ENCODE data around the gene PMVK.
"Not testable (repeated sequence)": the region's sequence is repeated elsewhere in the genome, so short reads cannot be mapped to it uniquely, and the experiment has no call there.

The PMVK gene

GRCh38 chr1:154936555-154937084, at the start of gene PMVK:
TSS of gene PMVK (minus strand) at chr1:154936719. CDS start at chr1:154936685, 34 bp downstream.
- peak; percentile 97 for DNase-seq (ENCODE audit: low read depth)

- no peak for DNase-seq (ENCODE audit: low read depth)
Observed at GRCh38 chr1:154983776-154984466, 47.4 kb upstream of the PMVK start.

DNA sequence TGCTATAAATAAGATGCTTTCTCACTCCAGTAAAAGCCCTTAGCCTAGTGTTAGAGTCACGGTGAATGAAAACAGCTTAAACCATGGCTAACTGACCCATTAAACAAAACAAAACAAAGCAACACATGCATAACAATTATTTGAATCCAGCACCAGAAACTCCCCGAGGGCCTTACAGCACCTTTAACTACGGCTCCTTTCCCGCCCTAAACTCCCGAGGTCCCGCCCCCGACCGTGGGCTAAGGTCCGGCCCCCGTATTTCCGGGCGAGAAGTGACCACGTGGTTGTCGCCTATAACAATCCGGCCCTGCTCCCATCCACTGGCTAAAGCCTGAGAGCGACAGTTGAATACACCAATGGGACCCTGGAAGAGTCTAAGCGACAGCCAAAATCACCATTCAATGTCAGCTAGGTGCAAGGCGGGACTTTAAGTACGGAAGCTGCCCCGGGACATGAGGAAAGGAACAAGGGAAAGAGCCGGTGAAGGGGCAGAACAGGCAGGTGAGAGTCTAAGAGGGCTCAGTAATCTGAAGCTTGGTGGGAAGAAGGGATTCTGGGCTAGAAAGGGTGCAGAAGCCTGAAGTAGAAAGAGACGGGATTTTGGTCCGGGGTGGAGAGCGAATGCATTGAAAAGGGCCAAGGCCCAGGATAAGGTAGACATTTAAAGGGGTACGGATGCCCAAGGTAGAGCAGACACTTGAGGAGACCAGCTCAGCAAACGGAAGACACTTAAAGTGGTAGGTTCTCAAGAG, 46.6 kb upstream of the PMVK start, which contains the start of gene FLAD1:
Gene FLAD1 (plus strand): TSS at position 448 of the 752 bp plus-strand sequence. CDS start 351 bp downstream, outside the sequence.
- peak; percentile 100 for DNase-seq (ENCODE audit: low read depth)

GRCh38 chr1:154982341-154982740, 45.8 kb upstream of the PMVK start:
- DNase-seq (ENCODE audit: low read depth) = no peak

DNA sequence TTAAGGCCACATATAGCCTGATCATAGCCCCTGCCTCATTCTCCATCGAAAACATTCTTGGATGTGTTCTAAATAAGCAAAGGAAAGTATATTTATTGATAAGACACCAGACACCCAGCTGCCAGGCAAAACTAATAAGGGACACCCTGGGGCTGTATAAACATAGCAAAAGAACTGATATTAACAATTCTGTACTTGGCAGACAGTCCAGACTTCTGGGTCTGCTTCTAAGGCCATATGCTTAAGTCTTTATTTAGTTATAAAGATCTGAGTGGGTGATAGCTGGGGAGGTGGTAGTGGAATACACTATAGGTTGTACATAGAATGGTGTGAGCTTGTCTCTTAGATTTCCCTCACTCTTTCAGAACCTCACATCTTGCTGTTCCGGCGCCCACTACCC, 41.8 kb upstream of the PMVK start:
- DNase-seq (ENCODE audit: low read depth) = no peak

GRCh38 chr1:154977762-154978161, 41.2 kb upstream of the PMVK start:
- DNase-seq (ENCODE audit: low read depth) = not testable (repeated sequence)

DNA sequence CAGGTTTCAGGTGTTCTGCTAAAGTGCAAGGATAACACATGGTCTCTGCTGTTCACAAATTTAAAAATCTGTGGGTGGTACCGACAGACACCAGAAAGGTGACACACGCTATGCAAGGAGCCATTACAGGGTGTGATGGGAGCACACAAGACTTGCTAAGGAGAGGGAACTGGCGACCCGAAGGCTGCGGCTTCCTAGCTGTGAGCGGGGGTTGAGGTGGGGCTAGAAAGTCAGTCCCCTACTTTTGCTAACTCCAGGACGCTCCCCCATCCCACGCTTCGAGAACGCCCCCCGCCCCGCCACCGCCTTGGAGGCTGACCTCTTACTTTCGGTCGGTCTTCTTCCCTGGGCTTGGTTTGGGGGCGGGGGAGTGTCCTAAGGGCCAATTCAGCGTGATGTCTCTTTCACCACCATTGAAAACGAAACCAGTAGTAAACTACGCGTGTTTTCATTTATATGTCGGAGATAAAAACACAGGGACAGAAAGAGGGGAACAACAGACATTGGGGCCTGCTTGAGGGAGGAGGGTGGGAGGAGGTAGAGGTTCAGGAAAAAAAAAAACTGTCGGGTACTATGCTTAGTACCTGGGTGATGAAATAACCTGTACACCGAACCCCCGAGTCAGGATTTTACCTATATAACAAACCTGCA, 39.0 kb upstream of the PMVK start:
- peak; percentile 73 for DNase-seq (ENCODE audit: low read depth)

- peak; percentile 87 for DNase-seq (ENCODE audit: low read depth)
Observed at GRCh38 chr1:154974808-154975408, 38.4 kb upstream of the PMVK start.

- DNase-seq (ENCODE audit: low read depth) = peak; percentile 100
Observed at GRCh38 chr1:154974102-154974807, 37.7 kb upstream of the PMVK start, which contains the start of gene CKS1B. TSS of gene CKS1B (plus strand) at chr1:154974681. CDS start at chr1:154974746, 65 bp downstream.

DNA sequence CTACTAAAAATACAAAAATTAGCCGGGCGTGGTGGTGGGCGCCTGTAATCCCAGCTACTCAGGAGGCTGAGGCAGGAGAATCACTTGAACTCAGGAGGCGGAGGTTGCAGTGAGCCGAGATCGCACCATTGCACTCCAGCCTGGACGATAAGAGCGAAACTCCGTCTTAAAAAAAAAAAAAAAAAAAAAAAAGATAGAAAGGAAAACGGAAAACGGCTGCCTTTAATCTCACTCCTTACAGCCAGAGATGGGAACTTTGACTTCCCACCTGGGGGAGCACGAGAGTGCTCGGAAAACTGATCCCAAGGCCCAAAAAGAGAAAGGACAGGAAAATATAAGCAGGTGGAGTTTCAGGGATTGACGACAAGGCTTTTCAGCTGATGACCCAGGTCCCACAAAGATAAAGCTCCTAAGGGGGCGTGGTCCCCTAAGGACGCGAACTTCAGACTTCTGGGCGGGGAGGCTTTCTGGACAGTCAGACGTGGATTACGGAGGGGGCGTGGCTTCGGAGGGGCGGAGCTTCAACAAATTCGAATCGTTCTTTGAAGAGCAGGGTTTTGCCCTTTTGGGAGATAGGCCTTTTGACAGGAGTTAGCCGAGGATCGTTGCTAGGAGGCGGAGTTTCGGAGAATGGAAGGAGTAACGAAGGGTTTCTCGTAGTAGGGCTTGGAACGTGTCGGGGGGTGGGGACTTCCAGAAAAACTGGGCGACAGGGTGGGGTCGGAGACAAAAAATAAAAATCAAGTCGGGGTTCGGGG, 37.0 kb upstream of the PMVK start:
- peak; percentile 98 for DNase-seq (ENCODE audit: low read depth)

GRCh38 chr1:154972517-154973343, 36.2 kb upstream of the PMVK start:
- DNase-seq (ENCODE audit: low read depth) = peak; percentile 90

- no peak for DNase-seq (ENCODE audit: low read depth)
Observed at GRCh38 chr1:154972213-154972516, 35.6 kb upstream of the PMVK start.

DNA sequence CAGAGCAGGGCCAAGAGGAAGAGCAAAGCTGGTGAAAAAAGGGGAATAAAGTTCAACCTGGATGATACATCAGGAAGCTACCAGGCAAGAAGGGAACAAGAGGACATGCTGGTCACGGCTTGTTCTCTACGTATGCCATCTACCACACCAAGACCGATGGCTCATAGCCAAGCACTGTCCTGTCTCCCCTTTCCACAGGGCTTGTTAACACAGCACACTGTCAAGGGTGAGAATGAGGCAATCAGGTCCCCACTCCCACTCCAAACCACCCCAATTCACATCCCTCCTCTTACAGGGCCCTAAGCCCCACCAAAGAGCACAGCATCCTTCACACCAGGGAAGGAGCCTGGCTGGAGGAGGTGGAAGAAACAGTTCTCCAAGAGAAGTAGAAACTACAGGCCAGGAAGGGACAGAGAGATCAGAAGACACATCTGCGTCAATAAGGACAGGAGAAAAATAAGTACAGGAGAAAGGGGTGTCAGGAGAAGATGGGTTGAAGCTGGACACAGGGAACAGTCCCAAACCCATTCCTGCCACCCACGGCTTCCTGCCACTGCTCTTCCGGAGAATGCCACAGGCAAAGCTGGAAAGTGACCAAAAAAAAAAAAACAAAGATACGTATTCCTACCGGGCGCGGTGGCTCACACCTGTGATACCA, 35.0 kb upstream of the PMVK start:
- peak; percentile 58 for DNase-seq (ENCODE audit: low read depth)

DNA sequence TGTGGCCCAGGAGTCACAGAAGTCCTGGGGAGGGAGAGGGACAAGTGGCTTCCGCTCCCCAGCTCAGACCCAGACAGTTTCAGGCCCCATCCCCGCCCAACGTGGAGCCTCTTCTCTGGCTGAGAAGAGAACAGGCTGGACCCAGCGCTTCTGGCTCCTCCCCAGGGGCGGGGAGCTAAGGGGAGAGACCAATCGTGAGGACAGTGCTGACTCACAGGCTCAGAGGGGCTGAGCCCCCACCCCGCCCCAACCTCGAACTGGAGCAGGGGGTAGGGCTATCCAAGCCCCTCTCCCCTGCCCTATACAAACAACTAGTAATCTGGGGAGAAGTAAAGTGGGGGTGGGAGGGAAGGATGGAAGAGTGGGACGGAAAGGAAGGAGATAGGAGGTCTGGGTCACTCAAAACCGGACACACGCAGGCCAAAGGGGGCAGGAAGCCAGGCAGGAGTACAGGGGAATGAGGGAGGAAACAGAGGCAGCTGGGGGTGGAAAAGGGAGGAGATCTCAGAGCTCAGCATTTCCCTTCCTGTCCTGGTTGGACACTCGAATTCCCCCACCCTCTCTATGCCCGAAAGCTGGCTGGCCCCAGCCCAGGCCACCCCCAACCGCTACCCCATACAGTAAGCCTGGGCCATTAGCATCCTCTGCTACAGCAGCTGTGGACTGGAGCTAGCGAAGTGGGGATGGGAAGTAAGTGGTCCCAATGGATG, 34.3 kb upstream of the PMVK start, which contains the start of gene SHC1:
Gene SHC1 (minus strand): TSS at position 117 of the 710 bp plus-strand sequence. CDS start 221 bp downstream, outside the sequence.
- peak; percentile 95 for DNase-seq (ENCODE audit: low read depth)

- no peak for DNase-seq (ENCODE audit: low read depth)
Observed at GRCh38 chr1:154969860-154970452, 33.4 kb upstream of the PMVK start.

- DNase-seq (ENCODE audit: low read depth) = no peak
Observed at GRCh38 chr1:154969246-154969645, 32.7 kb upstream of the PMVK start.

- no peak for DNase-seq (ENCODE audit: low read depth)
Observed at GRCh38 chr1:154968731-154969130, 32.2 kb upstream of the PMVK start.

GRCh38 chr1:154967331-154967950, 30.9 kb upstream of the PMVK start:
- DNase-seq (ENCODE audit: low read depth) = no peak
